ENCODE data around the gene DPY19L2.
"Not testable (repeated sequence)": the region's sequence is repeated elsewhere in the genome, so short reads cannot be mapped to it uniquely, and the experiment has no call there.

- not testable (repeated sequence) for TF ChIP-seq CTCF, EP300, POLR2A, POLR2AphosphoS5 (IDR thresholded peaks at IDR 0.05)
Measured at GRCh38 chr12:63558445-63558844, 109.8 kb downstream of the DPY19L2 start.

Measured in gastroesophageal sphincter (tissue), 3 donors.